Measurements from ENCODE around the gene GIMD1. TPM values are rescaled to one million over a fixed set of nuclear protein-coding genes. Genes with fewer than 3 reads are reported as not detected.

The GIMD1 gene
- total RNA-seq, 1 experiment from 2014 or later, result not detected

DNA sequence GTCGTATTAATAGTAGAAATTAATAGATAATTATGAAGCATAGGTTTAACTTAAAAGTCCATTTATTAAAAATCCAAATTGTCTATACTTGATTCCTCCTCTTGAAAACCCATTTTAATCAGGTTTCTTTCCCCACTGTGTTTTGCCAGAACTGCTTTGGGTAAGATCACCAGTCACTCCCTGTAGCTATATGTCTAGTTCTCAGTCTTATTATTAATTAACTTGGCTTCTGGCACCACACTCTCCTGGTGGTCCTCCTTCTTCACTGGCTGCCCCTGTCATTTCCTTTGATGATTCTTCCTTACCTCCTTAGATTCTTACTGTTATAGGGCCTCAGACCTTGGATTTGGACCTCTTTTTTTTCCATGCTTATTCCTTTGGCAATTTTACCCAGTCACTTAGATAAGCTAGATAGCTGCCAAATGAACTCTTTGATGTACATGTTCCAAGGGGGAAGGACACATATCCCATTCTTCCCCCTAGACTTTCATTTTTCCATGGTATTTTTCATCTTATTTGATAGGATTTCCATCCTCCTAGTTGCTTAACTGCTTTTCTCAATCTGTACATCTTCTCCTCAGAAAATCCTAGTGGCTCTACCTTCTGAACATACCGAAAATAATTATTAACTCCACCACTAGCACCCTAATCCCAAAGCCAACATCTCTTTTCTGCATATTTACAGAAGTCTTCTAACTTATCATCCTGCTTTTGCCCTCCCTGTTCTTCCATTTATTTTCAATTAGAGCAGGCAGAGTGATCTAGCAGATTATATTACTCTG lies 24.5 kb downstream of the GIMD1 start:
- intact Hi-C loops (cut with micrococcal nuclease; ENCODE audit: unreplicated experiment), result no loop called here
- Histone ChIP-seq H3K9me3 (ENCODE audit: insufficient read depth, low read depth) (no peaks in the 10 kb centered on the region), H3K36me3 (ENCODE audit: low read depth) (no peaks in the 10 kb centered on the region), H3K27ac (no peak overlapping the region), H3F3A (ENCODE audit: insufficient read depth, low read depth) (no peaks in the 10 kb centered on the region), H3K4me2 (no peak overlapping the region), H4K20me1 (ENCODE audit: insufficient read depth) (0 out of 2 replicates have a peak, but pooled peaks cover 2% of the 10 kb centered on the region), H3K27me3 (ENCODE audit: insufficient read depth, low read depth) (no peaks in the 10 kb centered on the region), H3K79me2 (ENCODE audit: low read depth) (0 out of 2 replicates have a peak, but pooled peaks cover 6% of the 10 kb centered on the region), H3K9me2 (ENCODE audit: insufficient read depth) (no peaks in the 10 kb centered on the region), H3K4me3 (no peak overlapping the region), H3K4me1 (replicated peaks; ENCODE audit: insufficient read depth) (no peaks in the 10 kb centered on the region), H2AFZ (no peak overlapping the region)
- DNase-seq, result no peak
- BruUV-seq (replicated peaks), result no TSS peak
- no peak for TF ChIP-seq EZH2 (IDR thresholded peaks at IDR 0.05; ENCODE audit: low read depth)
- TF ChIP-seq, protein P1, sequence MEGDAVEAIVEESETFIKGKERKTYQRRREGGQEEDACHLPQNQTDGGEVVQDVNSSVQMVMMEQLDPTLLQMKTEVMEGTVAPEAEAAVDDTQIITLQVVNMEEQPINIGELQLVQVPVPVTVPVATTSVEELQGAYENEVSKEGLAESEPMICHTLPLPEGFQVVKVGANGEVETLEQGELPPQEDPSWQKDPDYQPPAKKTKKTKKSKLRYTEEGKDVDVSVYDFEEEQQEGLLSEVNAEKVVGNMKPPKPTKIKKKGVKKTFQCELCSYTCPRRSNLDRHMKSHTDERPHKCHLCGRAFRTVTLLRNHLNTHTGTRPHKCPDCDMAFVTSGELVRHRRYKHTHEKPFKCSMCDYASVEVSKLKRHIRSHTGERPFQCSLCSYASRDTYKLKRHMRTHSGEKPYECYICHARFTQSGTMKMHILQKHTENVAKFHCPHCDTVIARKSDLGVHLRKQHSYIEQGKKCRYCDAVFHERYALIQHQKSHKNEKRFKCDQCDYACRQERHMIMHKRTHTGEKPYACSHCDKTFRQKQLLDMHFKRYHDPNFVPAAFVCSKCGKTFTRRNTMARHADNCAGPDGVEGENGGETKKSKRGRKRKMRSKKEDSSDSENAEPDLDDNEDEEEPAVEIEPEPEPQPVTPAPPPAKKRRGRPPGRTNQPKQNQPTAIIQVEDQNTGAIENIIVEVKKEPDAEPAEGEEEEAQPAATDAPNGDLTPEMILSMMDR (conservative IDR thresholded peaks at IDR 0.05), result no peak
- CTCF ChIA-PET, result no interaction called here
- POLR2A ChIA-PET (ENCODE audit: unreplicated experiment), result no interaction called here

DNA sequence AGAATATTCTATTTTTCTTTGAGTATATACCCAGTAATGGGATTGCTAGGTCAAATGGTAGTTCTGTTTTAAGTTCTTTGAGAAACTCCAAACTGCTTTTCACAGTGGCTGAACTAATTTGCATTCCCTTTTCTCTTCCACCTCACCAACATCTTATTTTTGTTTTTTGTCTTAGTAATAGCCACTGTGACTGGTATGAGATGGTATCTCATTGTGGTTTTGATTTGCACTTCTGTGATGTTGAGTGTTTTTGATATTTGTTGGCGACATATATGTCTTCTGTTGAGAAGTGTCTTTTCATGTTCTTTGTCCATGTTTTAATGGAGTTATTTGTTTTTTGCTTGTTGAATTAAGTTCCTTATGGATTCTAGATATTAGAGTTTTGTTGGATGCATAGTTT lies 27.8 kb downstream of the GIMD1 start:
- no peak for DNase-seq
- ChIA-PET POLR2A (ENCODE audit: unreplicated experiment) (no interaction called here), CTCF (no interaction called here)
- no TSS peak for BruUV-seq (replicated peaks)
- Histone ChIP-seq H3K4me3 (no peak overlapping the region), H3F3A (ENCODE audit: insufficient read depth, low read depth) (no peaks in the 10 kb centered on the region), H3K9me2 (ENCODE audit: insufficient read depth) (no peaks in the 10 kb centered on the region), H3K9me3 (ENCODE audit: insufficient read depth, low read depth) (no peaks in the 10 kb centered on the region), H3K79me2 (ENCODE audit: low read depth) (0 out of 2 replicates have a peak, but pooled peaks cover 6% of the 10 kb centered on the region), H2AFZ (no peak overlapping the region), H3K27ac (no peak overlapping the region), H3K27me3 (ENCODE audit: insufficient read depth, low read depth) (no peaks in the 10 kb centered on the region), H3K4me2 (no peak overlapping the region), H3K4me1 (replicated peaks; ENCODE audit: insufficient read depth) (no peaks in the 10 kb centered on the region), H4K20me1 (ENCODE audit: insufficient read depth) (0 out of 2 replicates have a peak, but pooled peaks cover 2% of the 10 kb centered on the region), H3K36me3 (ENCODE audit: low read depth) (peaks cover 7% of the 10 kb centered on the region; the same call in 1 of the 2 replicates)
- TF ChIP-seq, protein P1 (conservative IDR thresholded peaks at IDR 0.05), result no peak
- no peak for TF ChIP-seq EZH2 (IDR thresholded peaks at IDR 0.05; ENCODE audit: low read depth)
- intact Hi-C loops (cut with micrococcal nuclease; ENCODE audit: unreplicated experiment), result no loop called here

DNA sequence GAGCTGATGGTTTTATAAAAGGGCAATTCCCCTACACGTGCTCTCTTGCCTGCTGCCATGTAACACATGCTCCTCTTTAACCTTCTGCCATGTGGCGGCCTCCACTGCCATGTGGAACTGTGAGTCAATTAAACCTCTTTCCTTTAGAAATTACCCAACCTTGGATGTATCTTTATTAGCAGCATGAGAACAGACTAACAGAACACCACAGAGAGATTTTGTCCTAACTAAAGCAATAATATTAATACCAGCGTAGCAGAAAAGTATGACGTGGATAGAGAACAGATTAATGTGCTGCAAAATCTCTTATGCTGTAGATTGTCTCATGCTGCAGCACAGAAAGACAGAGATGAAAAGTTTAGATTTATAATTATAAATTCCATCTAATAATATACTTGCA lies 29.1 kb downstream of the GIMD1 start:
- H3K27me3 ChIP-seq (ENCODE audit: insufficient read depth, low read depth), result no peaks in the 10 kb centered on the region
- H3K4me3 ChIP-seq, result no peak overlapping the region
- TF ChIP-seq, protein P1 (conservative IDR thresholded peaks at IDR 0.05), result no peak
- TF ChIP-seq EZH2 (IDR thresholded peaks at IDR 0.05; ENCODE audit: low read depth), result no peak
- H3F3A ChIP-seq (ENCODE audit: insufficient read depth, low read depth), result no peaks in the 10 kb centered on the region
- no peak overlapping the region for H2AFZ ChIP-seq
- H3K4me1 ChIP-seq (replicated peaks; ENCODE audit: insufficient read depth), result no peaks in the 10 kb centered on the region
- H3K27ac ChIP-seq, result no peak overlapping the region
- no peak overlapping the region for H3K4me2 ChIP-seq
- 0 out of 2 replicates have a peak, but pooled peaks cover 2% of the 10 kb centered on the region for H4K20me1 ChIP-seq (ENCODE audit: insufficient read depth)
- H3K36me3 ChIP-seq (ENCODE audit: low read depth), result peaks cover 7% of the 10 kb centered on the region; the same call in 1 of the 2 replicates
- intact Hi-C loops (cut with micrococcal nuclease; ENCODE audit: unreplicated experiment), result no loop called here
- no peak for DNase-seq
- 0 out of 2 replicates have a peak, but pooled peaks cover 6% of the 10 kb centered on the region for H3K79me2 ChIP-seq (ENCODE audit: low read depth)
- no TSS peak for BruUV-seq (replicated peaks)
- ChIA-PET CTCF (no interaction called here), POLR2A (ENCODE audit: unreplicated experiment) (no interaction called here)
- H3K9me2 ChIP-seq (ENCODE audit: insufficient read depth), result no peaks in the 10 kb centered on the region
- no peaks in the 10 kb centered on the region for H3K9me3 ChIP-seq (ENCODE audit: insufficient read depth, low read depth)
